Measurements from ENCODE around the gene CYYR1.

The CYYR1 gene

DNA sequence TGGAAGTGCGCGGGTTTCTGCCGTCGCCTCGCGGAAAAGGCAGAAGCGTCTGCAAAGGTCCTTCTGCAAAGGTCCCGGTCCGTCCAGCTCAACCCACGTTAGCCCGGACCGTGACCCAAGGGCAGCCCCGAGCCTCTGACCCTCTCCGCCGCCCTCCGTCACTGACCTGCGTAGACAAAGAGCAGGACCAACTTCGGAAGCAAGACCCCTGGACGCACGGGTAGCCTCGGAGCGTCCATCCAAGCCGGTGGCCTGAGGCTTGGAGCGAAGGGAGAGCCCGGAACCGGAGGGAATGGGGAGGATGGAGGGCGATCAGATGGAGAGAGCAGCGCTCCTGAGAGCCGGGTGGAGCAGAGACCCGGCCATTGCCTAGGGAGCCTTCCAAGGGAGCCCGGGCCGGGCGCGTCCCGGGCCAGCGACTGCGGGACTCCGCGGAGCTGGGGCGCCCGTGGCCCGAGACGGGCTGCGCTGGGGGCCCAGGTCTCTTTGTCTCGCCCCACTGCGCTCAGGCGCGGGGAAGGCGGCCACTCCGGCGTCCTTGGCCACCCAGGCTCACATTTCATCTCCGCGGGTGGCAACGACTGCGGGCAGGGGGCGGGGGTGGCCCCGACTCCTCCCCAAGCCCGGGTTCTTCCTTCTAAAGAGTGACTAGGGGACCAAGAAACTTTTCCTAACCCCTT lies at the start of gene CYYR1:
Gene CYYR1 (minus strand): TSS at position 585 of the 680 bp plus-strand sequence. CDS start 346 bp downstream, at position 239.
- no peak within 1 kb of the TSS for H3K4me2 ChIP-seq
- TF ChIP-seq, protein P1, sequence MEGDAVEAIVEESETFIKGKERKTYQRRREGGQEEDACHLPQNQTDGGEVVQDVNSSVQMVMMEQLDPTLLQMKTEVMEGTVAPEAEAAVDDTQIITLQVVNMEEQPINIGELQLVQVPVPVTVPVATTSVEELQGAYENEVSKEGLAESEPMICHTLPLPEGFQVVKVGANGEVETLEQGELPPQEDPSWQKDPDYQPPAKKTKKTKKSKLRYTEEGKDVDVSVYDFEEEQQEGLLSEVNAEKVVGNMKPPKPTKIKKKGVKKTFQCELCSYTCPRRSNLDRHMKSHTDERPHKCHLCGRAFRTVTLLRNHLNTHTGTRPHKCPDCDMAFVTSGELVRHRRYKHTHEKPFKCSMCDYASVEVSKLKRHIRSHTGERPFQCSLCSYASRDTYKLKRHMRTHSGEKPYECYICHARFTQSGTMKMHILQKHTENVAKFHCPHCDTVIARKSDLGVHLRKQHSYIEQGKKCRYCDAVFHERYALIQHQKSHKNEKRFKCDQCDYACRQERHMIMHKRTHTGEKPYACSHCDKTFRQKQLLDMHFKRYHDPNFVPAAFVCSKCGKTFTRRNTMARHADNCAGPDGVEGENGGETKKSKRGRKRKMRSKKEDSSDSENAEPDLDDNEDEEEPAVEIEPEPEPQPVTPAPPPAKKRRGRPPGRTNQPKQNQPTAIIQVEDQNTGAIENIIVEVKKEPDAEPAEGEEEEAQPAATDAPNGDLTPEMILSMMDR (conservative IDR thresholded peaks at IDR 0.05; ENCODE audit: low read depth, low read length), result no peak

DNA sequence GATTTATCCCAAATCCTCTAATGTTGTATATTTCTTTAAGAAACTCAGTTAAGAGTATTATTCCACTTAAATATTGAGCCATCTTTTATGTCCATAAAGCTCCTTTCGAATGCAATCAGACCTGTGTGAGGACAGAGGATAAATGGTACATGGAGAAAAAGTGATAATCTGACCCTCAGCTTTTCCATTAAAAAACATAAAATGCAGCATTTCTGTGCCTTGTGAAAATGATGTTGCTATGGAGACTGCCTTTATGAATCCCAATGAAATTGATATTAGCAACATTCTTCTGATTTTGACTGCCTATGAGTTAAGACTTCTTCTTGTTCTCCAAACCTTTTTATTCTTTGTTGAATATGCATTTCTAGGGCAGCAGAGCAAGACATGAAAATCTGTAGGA lies 44.1 kb upstream of the CYYR1 start:
- Histone ChIP-seq H3K4me3 (IDR thresholded peaks at IDR 0.05; ENCODE audit: insufficient read depth, low read depth, low read length) (no peak overlapping the region), H3K4me2 (no peak overlapping the region), H3K79me2 (ENCODE audit: insufficient read depth, low read depth) (no peaks in the 10 kb centered on the region), H3K9ac (no peak overlapping the region), H2AFZ (ENCODE audit: low read depth) (no peak overlapping the region), H3K27me3 (ENCODE audit: insufficient read depth, low read depth) (no peaks in the 10 kb centered on the region), H3K4me1 (ENCODE audit: low read depth, poor library complexity, severe bottlenecking) (no peaks in the 10 kb centered on the region), H4K20me1 (ENCODE audit: insufficient read depth) (no peaks in the 10 kb centered on the region), H3K27ac (no peak overlapping the region), H3K36me3 (ENCODE audit: insufficient read depth) (no peaks in the 10 kb centered on the region)
- TF ChIP-seq, protein P1 (conservative IDR thresholded peaks at IDR 0.05; ENCODE audit: low read depth, low read length), result no peak

More for the DNA sequence above, at the start of gene CYYR1:
- H3K27ac ChIP-seq, result no peak within 1 kb of the TSS
- H3K9ac ChIP-seq, result no peak within 1 kb of the TSS
- H3K27me3 ChIP-seq (ENCODE audit: insufficient read depth, low read depth), result no peaks in the 10 kb centered on the region
- H4K20me1 ChIP-seq (ENCODE audit: insufficient read depth), result no peaks in the 10 kb centered on the region
- no peak within 1 kb of the TSS for H3K4me3 ChIP-seq (IDR thresholded peaks at IDR 0.05; ENCODE audit: insufficient read depth, low read depth, low read length)
- H3K79me2 ChIP-seq (ENCODE audit: insufficient read depth, low read depth), result no peaks in the 10 kb centered on the region
- no peak within 1 kb of the TSS for H2AFZ ChIP-seq (ENCODE audit: low read depth)
- no peaks in the 10 kb centered on the region for H3K4me1 ChIP-seq (ENCODE audit: low read depth, poor library complexity, severe bottlenecking)
- H3K36me3 ChIP-seq (ENCODE audit: insufficient read depth), result no peaks in the 10 kb centered on the region

DNA sequence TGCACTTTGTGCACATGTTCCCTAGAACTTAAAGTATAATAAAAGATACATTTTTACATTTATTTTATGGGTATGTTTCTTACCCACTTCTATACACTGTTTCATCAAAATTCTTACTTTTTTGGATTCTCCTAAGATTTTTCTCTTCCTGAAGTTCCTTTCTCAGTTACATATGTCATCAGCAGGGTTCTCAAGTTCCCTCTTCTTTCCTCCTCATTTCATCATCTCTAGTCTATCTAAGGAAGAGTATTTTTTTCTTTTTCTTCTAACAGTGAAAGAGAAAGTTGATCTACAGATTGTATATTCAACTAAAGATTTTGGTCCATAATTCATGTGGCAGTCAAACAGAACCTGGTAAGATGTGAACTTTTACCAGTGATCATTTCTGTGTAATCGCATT lies 41.2 kb upstream of the CYYR1 start:
- no peak overlapping the region for H3K9ac ChIP-seq
- TF ChIP-seq, protein P1 (conservative IDR thresholded peaks at IDR 0.05; ENCODE audit: low read depth, low read length), result no peak
- no peaks in the 10 kb centered on the region for H3K27me3 ChIP-seq (ENCODE audit: insufficient read depth, low read depth)
- no peaks in the 10 kb centered on the region for H3K36me3 ChIP-seq (ENCODE audit: insufficient read depth)
- H3K4me3 ChIP-seq (IDR thresholded peaks at IDR 0.05; ENCODE audit: insufficient read depth, low read depth, low read length), result no peak overlapping the region
- H3K27ac ChIP-seq, result no peak overlapping the region
- no peak overlapping the region for H3K4me2 ChIP-seq
- H2AFZ ChIP-seq (ENCODE audit: low read depth), result no peak overlapping the region
- no peaks in the 10 kb centered on the region for H3K4me1 ChIP-seq (ENCODE audit: low read depth, poor library complexity, severe bottlenecking)
- no peaks in the 10 kb centered on the region for H4K20me1 ChIP-seq (ENCODE audit: insufficient read depth)
- H3K79me2 ChIP-seq (ENCODE audit: insufficient read depth, low read depth), result no peaks in the 10 kb centered on the region

DNA sequence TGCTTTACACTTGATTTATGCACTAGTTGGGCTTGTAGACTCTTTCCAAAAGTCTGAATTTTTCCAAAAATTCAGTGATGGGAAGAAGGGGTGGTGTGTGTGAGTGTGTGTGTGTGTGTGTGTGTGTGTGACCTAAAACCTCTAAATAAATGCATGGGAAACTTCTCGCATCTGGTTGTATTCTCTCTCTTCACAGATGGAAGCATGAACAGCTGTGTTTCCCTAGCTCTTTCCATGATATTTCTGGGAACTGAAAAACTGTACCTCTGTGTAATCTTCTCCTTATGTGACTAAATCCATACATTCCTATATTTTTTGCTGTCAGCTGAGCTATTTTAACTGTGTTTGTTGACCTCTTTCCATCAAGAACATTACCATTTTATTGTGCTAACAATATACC lies 26.2 kb upstream of the CYYR1 start:
- TF ChIP-seq, protein P1 (conservative IDR thresholded peaks at IDR 0.05; ENCODE audit: low read depth, low read length), result no peak
- no peak overlapping the region for H3K27ac ChIP-seq
- no peak overlapping the region for H3K4me3 ChIP-seq (IDR thresholded peaks at IDR 0.05; ENCODE audit: insufficient read depth, low read depth, low read length)
- no peaks in the 10 kb centered on the region for H3K79me2 ChIP-seq (ENCODE audit: insufficient read depth, low read depth)
- no peaks in the 10 kb centered on the region for H3K4me1 ChIP-seq (ENCODE audit: low read depth, poor library complexity, severe bottlenecking)
- H3K4me2 ChIP-seq, result no peak overlapping the region
- no peaks in the 10 kb centered on the region for H4K20me1 ChIP-seq (ENCODE audit: insufficient read depth)
- no peaks in the 10 kb centered on the region for H3K27me3 ChIP-seq (ENCODE audit: insufficient read depth, low read depth)
- H2AFZ ChIP-seq (ENCODE audit: low read depth), result no peak overlapping the region
- no peak overlapping the region for H3K9ac ChIP-seq
- H3K36me3 ChIP-seq (ENCODE audit: insufficient read depth), result no peaks in the 10 kb centered on the region
